ENCODE data around the gene SEMG2.

- TF ChIP-seq CTCF (IDR thresholded peaks at IDR 0.05): no peak
- no peak for TF ChIP-seq POLR2A (IDR thresholded peaks at IDR 0.05)
Measured at GRCh38 chr20:45269754-45270270, 48.6 kb downstream of the SEMG2 start.
